Spleen (tissue), 7 donors: ENCODE results near the gene MFSD2A.

Source experiments
- POLR2A ChIP-seq, 3 donors: fragments of 450-650 bp; IDR thresholded peaks; one replicate each; pipeline ENCODE4 v1.5.1; 2017; ENCODE audit warnings: antibody characterized with exemption in 3 of 3, mild to moderate bottlenecking in 1 of 3
- POLR2AphosphoS5 ChIP-seq, 3 donors: sonication (generic); formaldehyde crosslinking; IDR thresholded peaks; one replicate each; pipeline ENCODE4 v1.5.1; 2017; ENCODE audit warnings: antibody characterized with exemption in 3 of 3
- TF ChIP-seq, protein P1 (sequence below), 11 experiments: fragments of 200-600 bp in 7 of 11; fragments of 450-650 bp in 4 of 11; sonication (generic) in 4 of 11; IDR thresholded peaks in 8 of 11; conservative IDR thresholded peaks in 3 of 11; 1 replicate in 7 of 11; 2 replicates in 4 of 11; pipeline versions ENCODE4 v1.4.0 to v1.8.0; 2016 to 2021; ENCODE audit warnings: antibody characterized with exemption in 11 of 11, inconsistent platforms in 4 of 11, mild to moderate bottlenecking in 1 of 11
- donor health status: DM: no; HTN: no; CAD: no; lungs with moderate emphysema.
- donor health status: DM: no; HTN: no; CAD: no.
- donor health status: DM: no; HTN: no; CAD: no.

DNA sequence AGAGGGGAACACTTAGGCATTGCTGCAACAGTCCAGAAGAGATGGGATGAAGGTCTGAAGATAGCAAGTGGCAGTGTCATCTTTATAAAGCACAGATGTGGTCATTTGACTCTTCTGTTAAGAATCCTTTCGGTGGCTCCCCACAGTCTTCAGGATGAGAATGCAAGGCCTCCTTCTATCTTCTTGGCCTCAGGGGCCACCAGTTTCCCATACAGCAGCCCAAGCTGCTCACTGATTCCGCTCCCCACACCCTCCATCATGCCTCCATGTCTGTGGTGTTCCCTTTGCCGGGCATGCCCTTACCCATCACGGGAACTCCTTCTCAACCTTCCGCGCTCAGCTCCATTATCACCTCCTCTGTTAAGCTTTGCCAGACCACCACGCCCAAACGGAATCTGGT lies 16.1 kb upstream of the MFSD2A start:
- TF ChIP-seq POLR2A (IDR thresholded peaks at IDR 0.05) = no peak
- TF ChIP-seq, protein P1, sequence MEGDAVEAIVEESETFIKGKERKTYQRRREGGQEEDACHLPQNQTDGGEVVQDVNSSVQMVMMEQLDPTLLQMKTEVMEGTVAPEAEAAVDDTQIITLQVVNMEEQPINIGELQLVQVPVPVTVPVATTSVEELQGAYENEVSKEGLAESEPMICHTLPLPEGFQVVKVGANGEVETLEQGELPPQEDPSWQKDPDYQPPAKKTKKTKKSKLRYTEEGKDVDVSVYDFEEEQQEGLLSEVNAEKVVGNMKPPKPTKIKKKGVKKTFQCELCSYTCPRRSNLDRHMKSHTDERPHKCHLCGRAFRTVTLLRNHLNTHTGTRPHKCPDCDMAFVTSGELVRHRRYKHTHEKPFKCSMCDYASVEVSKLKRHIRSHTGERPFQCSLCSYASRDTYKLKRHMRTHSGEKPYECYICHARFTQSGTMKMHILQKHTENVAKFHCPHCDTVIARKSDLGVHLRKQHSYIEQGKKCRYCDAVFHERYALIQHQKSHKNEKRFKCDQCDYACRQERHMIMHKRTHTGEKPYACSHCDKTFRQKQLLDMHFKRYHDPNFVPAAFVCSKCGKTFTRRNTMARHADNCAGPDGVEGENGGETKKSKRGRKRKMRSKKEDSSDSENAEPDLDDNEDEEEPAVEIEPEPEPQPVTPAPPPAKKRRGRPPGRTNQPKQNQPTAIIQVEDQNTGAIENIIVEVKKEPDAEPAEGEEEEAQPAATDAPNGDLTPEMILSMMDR (IDR thresholded peaks at IDR 0.05 in 8 of 11, conservative IDR thresholded peaks at IDR 0.05 in 3 of 11) = no peak
- TF ChIP-seq POLR2AphosphoS5 (IDR thresholded peaks at IDR 0.05) = no peak
